K562 (cell line): Measurements from ENCODE around the gene CENPX. TPM values are rescaled to one million over a fixed set of nuclear protein-coding genes. Genes with fewer than 3 reads are reported as not detected.

Experiments
- ARID4B ChIP-seq: sonication (generic); formaldehyde crosslinking; IDR thresholded peaks from 2 replicates; pipeline ENCODE4 v1.8.0; 2022; ENCODE audit warnings: mild to moderate bottlenecking, missing genetic modification reagents
- ATF1 ChIP-seq, 2 experiments: fragments of 450-650 bp in 1 of 2; IDR thresholded peaks; 2 replicates each; pipeline ENCODE4 v1.6.1; 2016; ENCODE audit warnings: missing compliant biosample characterization in 1 of 2, missing genetic modification characterization in 1 of 2
- GABPB1 ChIP-seq: sonication (generic); formaldehyde crosslinking; IDR thresholded peaks from 2 replicates; pipeline ENCODE4 v1.8.0; 2022; ENCODE audit warnings: mild to moderate bottlenecking, missing genetic modification reagents
- RBM39 ChIP-seq: fragments of 200-400 bp; formaldehyde crosslinking; optimal IDR thresholded peaks from 2 replicates; pipeline ENCODE3; 2018; ENCODE audit warnings: low read depth, low read length
- SAFB2 ChIP-seq: fragments of 200-400 bp; formaldehyde crosslinking; IDR thresholded peaks from 2 replicates; pipeline ENCODE4 v1.6.1; 2018; ENCODE audit warnings: borderline replicate concordance, low read length, low read depth, moderate library complexity; ENCODE audit not compliant: severe bottlenecking
- SMARCE1 ChIP-seq: fragments of 450-650 bp; IDR thresholded peaks from 2 replicates; pipeline ENCODE4 v1.7.1; 2016; ENCODE audit warnings: mild to moderate bottlenecking
- ZNF134 ChIP-seq: fragments of 250-450 bp; sonication (Bioruptor Pico); conservative IDR thresholded peaks from 2 replicates; pipeline ENCODE4 v1.4.0; 2020
- ZNF699 ChIP-seq: fragments of 250-450 bp; sonication (Bioruptor Pico); IDR thresholded peaks from 2 replicates; pipeline ENCODE4 v1.8.0; 2021; ENCODE audit warnings: mild to moderate bottlenecking, moderate library complexity; ENCODE audit not compliant: insufficient replicate concordance
- polyA plus RNA-seq, 8 experiments: library from polyadenylated mRNA; depleted of rRNA in 4 of 8; stranded (reverse) in 5 of 8; unstranded in 3 of 8; fragments of >200 nt; fragmentation: Nextera tagmentation in 2 of 8; fragmentation: Illumina TruSeq in 1 of 8; extraction: Ambion mirVana in 2 of 8; extraction: Trizol in 1 of 8; gene quantifications; 2 replicates each; pipeline versions ENCODE4 v1.2.1 to v1.2.3, GENCODE V29; 2011 to 2014; ENCODE audit warnings: inconsistent platforms in 1 of 8, missing spikeins in 1 of 8
- total RNA-seq, 7 experiments: library from RNA; depleted of rRNA in 6 of 7; stranded (reverse); fragments of >200 nt in 6 of 7; fragmentation: Illumina TruSeq in 2 of 7; extraction: Trizol in 2 of 7; gene quantifications; 2 replicates each; pipeline versions ENCODE4 v1.2.1 to v1.2.3, GENCODE V29; 2011 to 2021; ENCODE audit warnings: low replicate concordance in 1 of 7
- TF ChIP-seq, protein P1 (sequence below): fragments of 200-600 bp; sonication (generic); IDR thresholded peaks from one replicate; pipeline ENCODE4 v1.6.1; 2012; ENCODE audit warnings: mild to moderate bottlenecking, low read depth, low read length, inconsistent platforms
- TF ChIP-seq, protein P2 (sequence below): fragments of 250-450 bp; sonication (Bioruptor Pico); IDR thresholded peaks from 2 replicates; pipeline ENCODE4 v1.4.0; 2020; ENCODE audit warnings: mild to moderate bottlenecking

Gene CENPX
- total and polyA plus RNA-seq, 9 of the 15 experiments (the other 6 are each of a cell fraction or from before 2014, with no cell fraction given): 32.7 to 352 (median 127) TPM

- TF ChIP-seq, protein P1, sequence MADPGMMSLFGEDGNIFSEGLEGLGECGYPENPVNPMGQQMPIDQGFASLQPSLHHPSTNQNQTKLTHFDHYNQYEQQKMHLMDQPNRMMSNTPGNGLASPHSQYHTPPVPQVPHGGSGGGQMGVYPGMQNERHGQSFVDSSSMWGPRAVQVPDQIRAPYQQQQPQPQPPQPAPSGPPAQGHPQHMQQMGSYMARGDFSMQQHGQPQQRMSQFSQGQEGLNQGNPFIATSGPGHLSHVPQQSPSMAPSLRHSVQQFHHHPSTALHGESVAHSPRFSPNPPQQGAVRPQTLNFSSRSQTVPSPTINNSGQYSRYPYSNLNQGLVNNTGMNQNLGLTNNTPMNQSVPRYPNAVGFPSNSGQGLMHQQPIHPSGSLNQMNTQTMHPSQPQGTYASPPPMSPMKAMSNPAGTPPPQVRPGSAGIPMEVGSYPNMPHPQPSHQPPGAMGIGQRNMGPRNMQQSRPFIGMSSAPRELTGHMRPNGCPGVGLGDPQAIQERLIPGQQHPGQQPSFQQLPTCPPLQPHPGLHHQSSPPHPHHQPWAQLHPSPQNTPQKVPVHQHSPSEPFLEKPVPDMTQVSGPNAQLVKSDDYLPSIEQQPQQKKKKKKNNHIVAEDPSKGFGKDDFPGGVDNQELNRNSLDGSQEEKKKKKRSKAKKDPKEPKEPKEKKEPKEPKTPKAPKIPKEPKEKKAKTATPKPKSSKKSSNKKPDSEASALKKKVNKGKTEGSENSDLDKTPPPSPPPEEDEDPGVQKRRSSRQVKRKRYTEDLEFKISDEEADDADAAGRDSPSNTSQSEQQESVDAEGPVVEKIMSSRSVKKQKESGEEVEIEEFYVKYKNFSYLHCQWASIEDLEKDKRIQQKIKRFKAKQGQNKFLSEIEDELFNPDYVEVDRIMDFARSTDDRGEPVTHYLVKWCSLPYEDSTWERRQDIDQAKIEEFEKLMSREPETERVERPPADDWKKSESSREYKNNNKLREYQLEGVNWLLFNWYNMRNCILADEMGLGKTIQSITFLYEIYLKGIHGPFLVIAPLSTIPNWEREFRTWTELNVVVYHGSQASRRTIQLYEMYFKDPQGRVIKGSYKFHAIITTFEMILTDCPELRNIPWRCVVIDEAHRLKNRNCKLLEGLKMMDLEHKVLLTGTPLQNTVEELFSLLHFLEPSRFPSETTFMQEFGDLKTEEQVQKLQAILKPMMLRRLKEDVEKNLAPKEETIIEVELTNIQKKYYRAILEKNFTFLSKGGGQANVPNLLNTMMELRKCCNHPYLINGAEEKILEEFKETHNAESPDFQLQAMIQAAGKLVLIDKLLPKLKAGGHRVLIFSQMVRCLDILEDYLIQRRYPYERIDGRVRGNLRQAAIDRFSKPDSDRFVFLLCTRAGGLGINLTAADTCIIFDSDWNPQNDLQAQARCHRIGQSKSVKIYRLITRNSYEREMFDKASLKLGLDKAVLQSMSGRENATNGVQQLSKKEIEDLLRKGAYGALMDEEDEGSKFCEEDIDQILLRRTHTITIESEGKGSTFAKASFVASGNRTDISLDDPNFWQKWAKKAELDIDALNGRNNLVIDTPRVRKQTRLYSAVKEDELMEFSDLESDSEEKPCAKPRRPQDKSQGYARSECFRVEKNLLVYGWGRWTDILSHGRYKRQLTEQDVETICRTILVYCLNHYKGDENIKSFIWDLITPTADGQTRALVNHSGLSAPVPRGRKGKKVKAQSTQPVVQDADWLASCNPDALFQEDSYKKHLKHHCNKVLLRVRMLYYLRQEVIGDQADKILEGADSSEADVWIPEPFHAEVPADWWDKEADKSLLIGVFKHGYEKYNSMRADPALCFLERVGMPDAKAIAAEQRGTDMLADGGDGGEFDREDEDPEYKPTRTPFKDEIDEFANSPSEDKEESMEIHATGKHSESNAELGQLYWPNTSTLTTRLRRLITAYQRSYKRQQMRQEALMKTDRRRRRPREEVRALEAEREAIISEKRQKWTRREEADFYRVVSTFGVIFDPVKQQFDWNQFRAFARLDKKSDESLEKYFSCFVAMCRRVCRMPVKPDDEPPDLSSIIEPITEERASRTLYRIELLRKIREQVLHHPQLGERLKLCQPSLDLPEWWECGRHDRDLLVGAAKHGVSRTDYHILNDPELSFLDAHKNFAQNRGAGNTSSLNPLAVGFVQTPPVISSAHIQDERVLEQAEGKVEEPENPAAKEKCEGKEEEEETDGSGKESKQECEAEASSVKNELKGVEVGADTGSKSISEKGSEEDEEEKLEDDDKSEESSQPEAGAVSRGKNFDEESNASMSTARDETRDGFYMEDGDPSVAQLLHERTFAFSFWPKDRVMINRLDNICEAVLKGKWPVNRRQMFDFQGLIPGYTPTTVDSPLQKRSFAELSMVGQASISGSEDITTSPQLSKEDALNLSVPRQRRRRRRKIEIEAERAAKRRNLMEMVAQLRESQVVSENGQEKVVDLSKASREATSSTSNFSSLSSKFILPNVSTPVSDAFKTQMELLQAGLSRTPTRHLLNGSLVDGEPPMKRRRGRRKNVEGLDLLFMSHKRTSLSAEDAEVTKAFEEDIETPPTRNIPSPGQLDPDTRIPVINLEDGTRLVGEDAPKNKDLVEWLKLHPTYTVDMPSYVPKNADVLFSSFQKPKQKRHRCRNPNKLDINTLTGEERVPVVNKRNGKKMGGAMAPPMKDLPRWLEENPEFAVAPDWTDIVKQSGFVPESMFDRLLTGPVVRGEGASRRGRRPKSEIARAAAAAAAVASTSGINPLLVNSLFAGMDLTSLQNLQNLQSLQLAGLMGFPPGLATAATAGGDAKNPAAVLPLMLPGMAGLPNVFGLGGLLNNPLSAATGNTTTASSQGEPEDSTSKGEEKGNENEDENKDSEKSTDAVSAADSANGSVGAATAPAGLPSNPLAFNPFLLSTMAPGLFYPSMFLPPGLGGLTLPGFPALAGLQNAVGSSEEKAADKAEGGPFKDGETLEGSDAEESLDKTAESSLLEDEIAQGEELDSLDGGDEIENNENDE: no peak
- TF ChIP-seq, protein P2, sequence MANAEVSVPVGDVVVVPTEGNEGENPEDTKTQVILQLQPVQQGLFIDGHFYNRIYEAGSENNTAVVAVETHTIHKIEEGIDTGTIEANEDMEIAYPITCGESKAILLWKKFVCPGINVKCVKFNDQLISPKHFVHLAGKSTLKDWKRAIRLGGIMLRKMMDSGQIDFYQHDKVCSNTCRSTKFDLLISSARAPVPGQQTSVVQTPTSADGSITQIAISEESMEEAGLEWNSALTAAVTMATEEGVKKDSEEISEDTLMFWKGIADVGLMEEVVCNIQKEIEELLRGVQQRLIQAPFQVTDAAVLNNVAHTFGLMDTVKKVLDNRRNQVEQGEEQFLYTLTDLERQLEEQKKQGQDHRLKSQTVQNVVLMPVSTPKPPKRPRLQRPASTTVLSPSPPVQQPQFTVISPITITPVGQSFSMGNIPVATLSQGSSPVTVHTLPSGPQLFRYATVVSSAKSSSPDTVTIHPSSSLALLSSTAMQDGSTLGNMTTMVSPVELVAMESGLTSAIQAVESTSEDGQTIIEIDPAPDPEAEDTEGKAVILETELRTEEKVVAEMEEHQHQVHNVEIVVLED (CRISPR knock-in tag): no peak
- peak; percentile 97 for TF ChIP-seq ARID4B (CRISPR knock-in tag)
- no peak for TF ChIP-seq ATF1 (CRISPR knock-in tag; IDR thresholded peaks at IDR 0.05)
- TF ChIP-seq ATF1 (tag; IDR thresholded peaks at IDR 0.05): no peak; the same call in 1 of the 2 replicates
- no peak for TF ChIP-seq ZNF699
- no peak for TF ChIP-seq GABPB1 (CRISPR knock-in tag)
- TF ChIP-seq SAFB2: no peak
- no peak for TF ChIP-seq RBM39
- TF ChIP-seq SMARCE1: no peak
- no peak for TF ChIP-seq ZNF134
Measured at GRCh38 chr17:82022310-82022980, at the start of gene CENPX (continued).
